ENCODE measurements around the gene FAM222B. TPM values are rescaled to one million over a fixed set of nuclear protein-coding genes. Genes with fewer than 3 reads are reported as not detected.

FAM222B gene
- total and polyA plus RNA-seq, 9 of the 15 experiments (the other 6 are each of a cell fraction or from before 2014, with no cell fraction given): 4.0 to 34.6 (median 7.5) TPM

GRCh38 chr17:28725166-28725659 lies 117.4 kb downstream of the FAM222B start (continued):
- no peak; the same call in 1 of the 2 replicates for TF ChIP-seq AFF4 (CRISPR knock-in tag; IDR thresholded peaks at IDR 0.05)
- no peak for TF ChIP-seq EP400 (IDR thresholded peaks at IDR 0.05)
- TF ChIP-seq GABPB1 (CRISPR knock-in tag; IDR thresholded peaks at IDR 0.05): no peak
- no peak for TF ChIP-seq CEBPG (CRISPR knock-in tag; IDR thresholded peaks at IDR 0.05)
- TF ChIP-seq CEBPG (tag; conservative IDR thresholded peaks at IDR 0.05 in 1 of 2, IDR thresholded peaks at IDR 0.05 in 1 of 2): no peak
- TF ChIP-seq LCOR (CRISPR knock-in tag; IDR thresholded peaks at IDR 0.05): no peak
- TF ChIP-seq, protein P1, sequence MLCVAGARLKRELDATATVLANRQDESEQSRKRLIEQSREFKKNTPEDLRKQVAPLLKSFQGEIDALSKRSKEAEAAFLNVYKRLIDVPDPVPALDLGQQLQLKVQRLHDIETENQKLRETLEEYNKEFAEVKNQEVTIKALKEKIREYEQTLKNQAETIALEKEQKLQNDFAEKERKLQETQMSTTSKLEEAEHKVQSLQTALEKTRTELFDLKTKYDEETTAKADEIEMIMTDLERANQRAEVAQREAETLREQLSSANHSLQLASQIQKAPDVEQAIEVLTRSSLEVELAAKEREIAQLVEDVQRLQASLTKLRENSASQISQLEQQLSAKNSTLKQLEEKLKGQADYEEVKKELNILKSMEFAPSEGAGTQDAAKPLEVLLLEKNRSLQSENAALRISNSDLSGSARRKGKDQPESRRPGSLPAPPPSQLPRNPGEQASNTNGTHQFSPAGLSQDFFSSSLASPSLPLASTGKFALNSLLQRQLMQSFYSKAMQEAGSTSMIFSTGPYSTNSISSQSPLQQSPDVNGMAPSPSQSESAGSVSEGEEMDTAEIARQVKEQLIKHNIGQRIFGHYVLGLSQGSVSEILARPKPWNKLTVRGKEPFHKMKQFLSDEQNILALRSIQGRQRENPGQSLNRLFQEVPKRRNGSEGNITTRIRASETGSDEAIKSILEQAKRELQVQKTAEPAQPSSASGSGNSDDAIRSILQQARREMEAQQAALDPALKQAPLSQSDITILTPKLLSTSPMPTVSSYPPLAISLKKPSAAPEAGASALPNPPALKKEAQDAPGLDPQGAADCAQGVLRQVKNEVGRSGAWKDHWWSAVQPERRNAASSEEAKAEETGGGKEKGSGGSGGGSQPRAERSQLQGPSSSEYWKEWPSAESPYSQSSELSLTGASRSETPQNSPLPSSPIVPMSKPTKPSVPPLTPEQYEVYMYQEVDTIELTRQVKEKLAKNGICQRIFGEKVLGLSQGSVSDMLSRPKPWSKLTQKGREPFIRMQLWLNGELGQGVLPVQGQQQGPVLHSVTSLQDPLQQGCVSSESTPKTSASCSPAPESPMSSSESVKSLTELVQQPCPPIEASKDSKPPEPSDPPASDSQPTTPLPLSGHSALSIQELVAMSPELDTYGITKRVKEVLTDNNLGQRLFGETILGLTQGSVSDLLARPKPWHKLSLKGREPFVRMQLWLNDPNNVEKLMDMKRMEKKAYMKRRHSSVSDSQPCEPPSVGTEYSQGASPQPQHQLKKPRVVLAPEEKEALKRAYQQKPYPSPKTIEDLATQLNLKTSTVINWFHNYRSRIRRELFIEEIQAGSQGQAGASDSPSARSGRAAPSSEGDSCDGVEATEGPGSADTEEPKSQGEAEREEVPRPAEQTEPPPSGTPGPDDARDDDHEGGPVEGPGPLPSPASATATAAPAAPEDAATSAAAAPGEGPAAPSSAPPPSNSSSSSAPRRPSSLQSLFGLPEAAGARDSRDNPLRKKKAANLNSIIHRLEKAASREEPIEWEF (CRISPR knock-in tag; IDR thresholded peaks at IDR 0.05): no peak
- 0 out of 2 replicates have a peak, but pooled peaks have one; percentile 40 for TF ChIP-seq ZNF431 (CRISPR knock-in tag; IDR thresholded peaks at IDR 0.05)
- TF ChIP-seq CREM (IDR thresholded peaks at IDR 0.05; ENCODE audit: low read depth): peak; percentile 57
- no peak for TF ChIP-seq MAFG (tag; conservative IDR thresholded peaks at IDR 0.05)
- TF ChIP-seq OTX1 (CRISPR knock-in tag; IDR thresholded peaks at IDR 0.05): no peak; the same call in none of the 2 replicates
- no peak for TF ChIP-seq ZNF121 (CRISPR knock-in tag; conservative IDR thresholded peaks at IDR 0.05)
- TF ChIP-seq, protein P2, sequence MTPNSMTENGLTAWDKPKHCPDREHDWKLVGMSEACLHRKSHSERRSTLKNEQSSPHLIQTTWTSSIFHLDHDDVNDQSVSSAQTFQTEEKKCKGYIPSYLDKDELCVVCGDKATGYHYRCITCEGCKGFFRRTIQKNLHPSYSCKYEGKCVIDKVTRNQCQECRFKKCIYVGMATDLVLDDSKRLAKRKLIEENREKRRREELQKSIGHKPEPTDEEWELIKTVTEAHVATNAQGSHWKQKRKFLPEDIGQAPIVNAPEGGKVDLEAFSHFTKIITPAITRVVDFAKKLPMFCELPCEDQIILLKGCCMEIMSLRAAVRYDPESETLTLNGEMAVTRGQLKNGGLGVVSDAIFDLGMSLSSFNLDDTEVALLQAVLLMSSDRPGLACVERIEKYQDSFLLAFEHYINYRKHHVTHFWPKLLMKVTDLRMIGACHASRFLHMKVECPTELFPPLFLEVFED (CRISPR knock-in tag; conservative IDR thresholded peaks at IDR 0.05): peak; percentile 92
- TF ChIP-seq ZNF324 (CRISPR knock-in tag; IDR thresholded peaks at IDR 0.05): no peak
- TF ChIP-seq FOXJ2 (tag; IDR thresholded peaks at IDR 0.05): no peak
- no peak for TF ChIP-seq CSDE1 (IDR thresholded peaks at IDR 0.05)
- TF ChIP-seq NFYB (IDR thresholded peaks at IDR 0.05; ENCODE audit: extremely low read depth, insufficient read length): no peak

Data from K562 (cell line).